HG02571 (cell line): ENCODE data around the gene ARL3.
A peak's percentile ranks its signal among the peaks of the same experiment; 100 is the strongest.
"Not testable (repeated sequence)": the region's sequence is repeated elsewhere in the genome, so short reads cannot be mapped to it uniquely, and the experiment has no call there.

Experiments used
- ATAC-seq: cut with Tn5 transposase; IDR thresholded peaks from one replicate; pipeline ENCODE4 v1.9.1; 2021; ENCODE audit warnings: mild to moderate bottlenecking, moderate library complexity; ENCODE audit not compliant: unreplicated experiment

Gene ARL3, protein sequence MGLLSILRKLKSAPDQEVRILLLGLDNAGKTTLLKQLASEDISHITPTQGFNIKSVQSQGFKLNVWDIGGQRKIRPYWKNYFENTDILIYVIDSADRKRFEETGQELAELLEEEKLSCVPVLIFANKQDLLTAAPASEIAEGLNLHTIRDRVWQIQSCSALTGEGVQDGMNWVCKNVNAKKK

DNA sequence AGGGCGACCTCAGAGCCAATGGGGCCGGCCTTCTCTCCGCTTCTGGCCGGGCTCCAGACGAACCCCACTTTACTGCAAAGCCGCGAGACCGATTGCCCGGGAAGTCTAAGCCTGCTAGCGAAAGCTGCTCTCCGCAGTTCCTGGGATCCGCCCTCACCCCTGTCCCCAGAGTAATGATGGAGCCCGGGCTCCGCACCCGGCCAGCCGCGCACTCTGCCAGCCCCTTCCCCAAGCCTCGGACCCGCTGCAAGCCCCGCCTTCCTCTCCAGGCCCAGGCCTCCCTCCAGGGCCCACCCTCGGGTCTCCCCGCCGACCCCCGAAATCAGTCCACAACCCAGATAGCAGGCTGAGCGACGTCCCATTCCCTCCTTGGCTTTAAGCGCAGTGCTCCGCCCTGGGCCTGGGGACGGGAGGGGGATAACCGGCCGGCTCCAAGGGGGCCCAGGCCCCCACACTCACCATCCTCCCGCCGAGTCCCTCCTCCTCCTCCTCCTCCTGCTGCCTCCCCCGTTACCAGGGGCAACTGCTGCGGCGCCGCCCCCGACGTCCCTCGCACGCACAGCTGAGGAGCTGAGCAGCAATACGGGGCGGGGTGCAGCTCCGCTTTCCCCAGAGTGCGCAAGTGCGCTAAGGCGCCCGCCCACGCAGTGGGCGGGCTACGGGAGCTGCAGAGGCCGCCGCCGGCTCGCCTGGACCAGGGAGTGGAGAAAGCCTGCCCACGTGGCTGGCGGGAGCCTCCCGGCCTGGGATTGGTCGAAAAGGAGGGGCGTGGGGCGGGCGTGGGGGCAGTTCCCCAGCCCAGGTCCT is at the start of gene ARL3:
TSS of gene ARL3 (minus strand) at position 584 of the 807 bp plus-strand sequence. CDS start at position 462, 122 bp downstream.
- peak; percentile 76 for ATAC-seq

DNA sequence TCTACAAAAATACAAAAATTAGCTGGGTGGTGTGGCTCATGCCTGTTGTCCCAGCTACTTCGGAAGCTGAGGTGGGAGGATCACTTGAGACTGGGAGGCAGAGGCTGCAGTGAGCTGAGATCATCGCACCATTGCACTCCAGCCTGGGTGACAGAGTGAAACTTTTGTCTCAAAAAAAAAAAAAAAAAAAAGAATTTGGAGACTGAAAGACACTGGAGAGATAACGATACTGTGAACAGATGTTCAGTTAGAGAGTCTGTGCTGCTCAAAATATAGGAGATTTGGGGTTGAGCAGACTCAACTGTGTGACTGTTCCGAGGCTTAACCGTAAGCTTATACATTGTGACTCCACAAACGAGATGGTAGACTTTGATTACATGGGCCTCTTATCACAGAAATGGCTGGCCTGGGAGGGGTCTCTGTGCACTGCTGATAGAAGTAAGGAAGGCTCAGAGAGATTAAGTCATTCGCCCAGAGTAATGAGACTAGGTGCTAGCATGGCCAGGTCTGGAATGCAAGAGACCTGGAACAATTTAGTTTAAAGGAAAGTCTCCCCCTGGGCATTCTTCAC is 48.9 kb upstream of the ARL3 start:
- ATAC-seq: no peak

DNA sequence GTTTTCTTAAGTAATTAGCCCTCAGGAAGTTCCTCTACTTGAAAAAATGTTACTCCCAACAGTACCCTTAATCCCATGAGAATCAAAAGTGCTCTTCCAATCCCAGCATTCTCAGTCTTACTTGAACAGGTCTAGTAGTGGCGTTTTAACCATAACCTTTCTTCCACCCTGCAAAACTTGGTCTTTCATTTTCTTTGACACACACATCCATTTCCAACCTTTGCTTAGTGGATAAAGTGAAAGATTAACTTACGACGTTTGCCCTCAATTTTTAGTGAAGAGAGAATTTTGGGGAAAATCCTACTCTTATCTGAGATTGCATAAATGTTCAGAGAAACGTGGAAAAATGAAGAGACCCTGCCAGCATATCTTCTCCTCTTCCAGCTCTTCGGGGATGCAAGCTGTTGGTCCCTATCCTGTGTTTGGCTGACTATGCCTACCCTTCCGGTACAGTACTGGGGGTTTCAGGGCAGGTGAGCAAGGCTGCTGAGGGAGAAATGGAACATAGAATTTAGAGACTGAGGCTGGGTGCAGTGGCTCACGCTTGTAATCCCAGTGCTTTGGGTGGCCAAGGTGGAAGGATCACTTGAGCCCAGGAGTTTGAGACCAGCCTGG is 48.3 kb upstream of the ARL3 start:
- ATAC-seq: no peak

DNA sequence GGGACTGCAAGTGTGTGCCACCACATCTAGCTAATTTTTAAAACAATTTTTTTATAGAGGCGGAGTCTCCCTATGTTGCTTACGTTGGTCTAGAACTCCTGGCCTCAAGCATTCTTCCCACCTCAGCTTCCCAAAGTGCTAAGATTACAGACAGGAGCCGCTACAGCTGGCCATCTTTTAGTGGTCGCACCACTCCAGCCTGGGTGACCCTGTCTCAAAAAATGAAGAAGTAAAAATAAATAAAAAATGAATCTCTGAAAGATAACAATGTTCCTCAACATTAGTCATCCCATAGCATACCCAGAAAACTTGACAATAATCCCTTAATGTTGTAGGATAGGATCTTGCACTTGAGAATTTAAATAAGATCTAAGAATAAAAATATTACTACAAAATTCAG is 47.8 kb upstream of the ARL3 start:
- no peak for ATAC-seq

DNA sequence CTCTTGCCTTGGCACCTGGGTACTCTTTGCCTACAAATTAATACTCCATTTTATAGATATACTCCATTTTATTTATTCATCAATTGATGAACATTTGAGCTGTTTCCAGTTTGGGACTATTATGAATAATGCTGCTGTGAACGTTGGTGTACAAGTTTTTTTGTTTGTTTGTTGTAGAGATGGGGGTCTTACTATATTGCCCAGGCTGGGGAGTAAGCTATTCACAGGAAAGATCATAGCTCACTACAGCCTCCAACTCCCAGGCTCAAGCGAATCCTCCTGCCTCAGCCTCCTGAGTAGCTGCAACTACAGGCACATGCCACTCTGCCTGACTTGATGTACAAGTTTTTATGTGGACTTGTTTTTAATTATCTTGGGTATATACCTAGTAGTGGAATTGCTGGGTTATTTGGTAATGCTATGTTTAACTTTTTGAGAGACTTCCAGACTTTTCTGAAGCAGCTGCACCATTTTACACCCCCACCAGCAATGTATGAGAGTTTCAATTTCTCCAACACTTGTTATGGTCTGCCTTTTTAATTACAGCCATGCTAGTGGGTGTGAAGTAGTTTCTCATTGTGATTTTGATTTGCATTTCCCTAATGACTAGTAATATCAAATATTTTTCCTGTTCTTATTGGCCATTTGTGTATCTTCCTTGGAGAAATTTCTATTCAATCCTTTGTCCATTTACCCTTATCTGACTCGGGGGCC is 45.5 kb upstream of the ARL3 start:
- no peak for ATAC-seq

DNA sequence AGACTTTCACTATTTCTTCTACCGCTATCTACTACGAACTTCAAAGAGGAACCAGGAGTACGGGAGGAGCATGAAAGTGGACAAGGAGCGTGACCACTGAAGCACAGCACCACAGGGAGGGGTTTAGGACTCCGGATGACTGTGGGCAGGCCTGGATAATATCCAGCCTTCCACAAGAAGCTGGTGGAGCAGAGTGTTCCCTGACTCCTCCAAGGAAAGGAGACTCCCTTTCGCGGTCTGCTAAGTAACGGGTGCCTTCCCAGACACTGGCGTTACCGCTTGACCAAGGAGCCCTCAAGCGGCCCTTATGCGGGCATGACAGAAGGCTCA is 44.7 kb upstream of the ARL3 start:
- not testable (repeated sequence) for ATAC-seq

DNA sequence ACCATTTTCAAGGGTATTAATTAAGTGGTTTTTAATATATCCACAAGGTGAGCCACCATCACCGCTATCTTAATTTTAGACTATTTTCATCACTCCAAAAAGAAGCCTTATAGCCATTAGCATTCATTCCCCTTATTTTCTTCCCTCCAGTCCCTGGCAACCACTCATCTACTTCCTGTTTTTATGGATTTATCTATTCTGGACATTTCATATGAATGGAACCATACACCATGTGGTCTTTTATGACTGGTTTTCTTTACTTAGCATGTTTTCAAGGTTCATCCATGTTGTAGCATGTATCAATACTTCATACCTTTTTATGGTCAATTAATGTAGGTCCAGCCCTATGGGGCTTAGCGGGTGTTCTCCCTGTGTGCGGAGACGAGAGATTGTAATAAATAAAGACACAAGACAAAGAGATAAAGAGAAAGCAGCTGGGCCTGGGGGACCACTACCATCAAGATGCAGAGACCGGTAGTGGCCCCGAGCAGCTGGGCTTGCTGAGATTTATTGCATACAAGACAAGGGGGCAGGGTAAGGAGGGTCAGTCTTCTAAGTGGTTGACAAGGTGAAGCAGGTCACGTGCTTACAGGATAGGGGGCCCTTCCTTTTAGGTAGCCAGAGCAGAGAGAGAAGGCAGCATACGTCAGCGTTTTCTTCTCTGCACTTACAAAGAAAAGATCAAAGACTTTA is 44.2 kb upstream of the ARL3 start:
- ATAC-seq: no peak

DNA sequence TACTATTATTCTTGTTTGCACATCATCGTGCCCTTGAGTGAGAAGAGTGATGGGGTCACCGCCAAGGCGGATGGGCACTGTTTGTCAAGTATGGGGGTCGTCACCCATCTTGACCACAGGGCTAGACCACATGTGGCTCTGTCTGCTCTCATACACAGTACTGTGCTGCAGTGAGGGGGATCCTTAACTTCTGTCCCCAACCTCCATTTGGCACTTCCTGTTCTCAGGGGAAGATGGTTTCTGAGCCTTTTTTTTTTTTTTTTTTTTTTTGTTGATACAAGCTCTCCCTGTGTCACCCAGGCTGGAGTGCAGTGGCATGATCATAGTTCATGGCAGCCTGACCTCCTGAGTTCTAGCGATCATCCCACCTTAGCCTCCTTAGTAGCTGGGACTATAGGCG is 43.1 kb upstream of the ARL3 start:
- no peak for ATAC-seq

DNA sequence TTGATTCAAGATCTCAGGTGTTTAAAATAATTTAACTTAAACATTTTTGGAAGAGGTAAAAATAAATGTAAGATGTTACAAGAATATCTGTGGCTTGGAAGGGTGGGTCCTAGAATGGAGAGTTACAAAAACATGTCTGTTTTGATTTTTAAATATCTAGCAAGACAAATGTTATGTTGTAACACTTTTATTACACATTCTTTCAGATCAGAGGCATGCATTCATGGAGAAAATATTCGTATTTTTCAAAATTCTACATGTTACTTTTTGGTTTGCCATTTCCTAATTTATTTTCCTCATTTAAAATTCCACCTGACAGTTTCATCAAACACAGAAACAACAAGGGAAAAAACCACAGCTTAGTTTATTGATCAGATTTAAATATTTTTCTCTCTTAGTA is 39.5 kb upstream of the ARL3 start:
- ATAC-seq: no peak

DNA sequence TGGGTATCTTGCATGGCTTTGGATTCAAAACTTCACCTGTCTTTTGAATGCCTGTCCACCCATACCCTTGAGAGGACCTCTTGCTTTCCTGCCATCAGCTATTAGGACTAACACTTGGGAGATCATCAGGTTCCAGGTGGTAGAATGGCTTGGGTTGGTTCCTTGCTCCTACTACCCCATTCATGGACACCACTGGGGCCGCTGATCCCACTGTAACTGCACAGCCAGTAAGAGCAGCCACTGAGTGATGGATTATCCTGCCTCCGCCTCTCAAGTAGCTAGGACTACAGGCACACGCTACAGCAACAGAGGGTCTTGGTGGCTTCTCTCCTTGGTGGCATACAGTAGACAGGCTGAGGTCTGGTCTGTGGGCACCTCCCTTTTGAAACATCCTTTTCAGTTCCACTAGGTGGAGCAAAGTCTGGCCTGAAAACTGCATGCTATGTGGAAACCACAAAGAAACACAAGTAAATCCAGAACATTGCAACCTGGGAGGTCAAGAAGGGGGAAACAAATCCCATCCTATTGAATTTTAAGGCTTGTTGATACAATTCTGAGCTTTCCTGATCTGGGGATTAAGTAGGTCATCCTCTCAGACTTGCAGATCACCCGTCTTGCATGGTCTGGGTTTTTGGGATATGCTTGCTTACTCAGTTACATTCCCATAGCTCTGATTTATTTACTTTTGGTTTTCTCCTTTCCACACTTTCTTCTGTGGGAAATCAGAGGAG is 38.9 kb upstream of the ARL3 start:
- no peak for ATAC-seq

DNA sequence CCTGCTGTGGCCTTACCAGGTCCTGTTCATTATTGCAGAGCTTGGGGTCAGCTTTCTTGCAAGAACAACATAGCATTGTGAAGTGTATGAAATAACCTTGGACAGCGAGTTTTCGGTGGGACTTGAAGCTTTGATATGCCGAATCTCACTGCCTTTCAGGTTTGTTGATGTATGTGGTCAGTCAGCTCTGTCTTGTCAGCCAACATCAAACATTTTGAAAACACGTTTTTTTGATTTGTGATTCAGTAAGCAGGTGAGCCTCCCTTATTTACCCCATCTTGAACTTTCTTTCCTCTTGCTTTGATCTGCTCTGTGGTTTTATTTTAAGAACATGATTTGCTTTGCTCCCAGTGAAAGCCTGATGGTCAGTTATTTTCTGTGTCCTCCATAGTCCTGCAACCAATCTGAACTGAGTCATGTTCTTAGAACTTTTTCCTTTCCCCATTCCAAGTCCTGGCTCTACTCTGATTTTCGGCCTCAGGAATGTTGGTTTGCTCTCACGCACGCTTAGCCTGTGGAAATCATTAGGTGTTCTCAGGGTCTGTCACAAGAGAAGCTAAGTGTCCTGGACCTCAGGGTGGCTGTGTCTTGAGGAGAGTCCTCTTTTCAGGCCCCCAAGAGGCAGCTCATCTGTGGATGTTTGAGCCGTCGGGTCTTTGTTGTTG is 38.2 kb upstream of the ARL3 start:
- ATAC-seq: no peak

DNA sequence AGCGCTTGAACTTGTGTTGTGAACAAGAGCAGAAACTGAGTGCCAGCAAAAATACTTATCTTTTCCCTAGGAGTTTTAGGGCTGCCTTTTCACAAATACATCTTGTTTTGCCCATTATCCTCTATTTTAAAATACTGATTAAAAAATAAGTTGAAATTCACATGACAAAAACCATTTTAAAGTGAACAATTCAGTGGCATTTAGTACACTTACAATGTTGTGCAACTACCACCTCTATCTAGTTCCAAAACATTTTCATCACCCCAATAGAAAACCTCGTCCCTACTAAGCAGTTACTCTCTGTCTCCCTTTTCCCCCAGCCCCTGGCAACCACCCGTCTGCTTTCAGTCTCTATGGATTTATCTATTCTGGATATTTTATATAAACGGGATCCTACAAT is 31.0 kb upstream of the ARL3 start:
- no peak for ATAC-seq

DNA sequence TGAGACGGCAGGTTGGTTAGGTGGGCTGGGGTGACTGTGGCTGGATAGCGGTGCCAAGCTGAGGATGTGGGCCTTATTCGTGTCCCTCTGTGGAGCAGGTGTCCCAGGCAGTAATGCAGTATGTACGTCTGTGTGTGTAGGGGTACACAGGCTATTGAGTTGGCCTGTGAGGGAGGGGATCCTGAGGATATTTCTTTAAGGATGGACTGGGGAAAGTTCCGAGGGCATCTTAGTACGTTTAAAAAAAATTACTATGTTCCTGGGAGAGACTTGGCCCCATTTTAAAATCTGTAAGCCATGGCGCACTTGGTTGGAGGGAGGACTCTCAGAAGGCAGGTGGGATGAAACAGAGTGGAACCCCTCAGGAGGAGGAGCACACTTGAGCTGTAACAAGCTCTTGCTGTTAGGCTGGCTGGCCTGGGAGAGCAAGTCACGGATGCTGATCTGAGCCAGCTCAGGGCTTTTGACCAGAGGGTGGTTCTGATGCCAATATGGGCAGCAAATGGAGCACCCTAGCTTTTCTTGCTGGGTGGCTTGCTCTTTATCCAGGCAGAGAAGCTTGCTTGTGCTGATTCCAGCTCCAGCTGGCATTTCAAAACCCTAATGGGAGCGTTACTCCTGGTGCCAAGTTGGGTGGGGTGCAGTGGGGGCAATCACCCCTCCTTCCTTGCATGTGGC is 30.3 kb upstream of the ARL3 start:
- ATAC-seq: no peak

DNA sequence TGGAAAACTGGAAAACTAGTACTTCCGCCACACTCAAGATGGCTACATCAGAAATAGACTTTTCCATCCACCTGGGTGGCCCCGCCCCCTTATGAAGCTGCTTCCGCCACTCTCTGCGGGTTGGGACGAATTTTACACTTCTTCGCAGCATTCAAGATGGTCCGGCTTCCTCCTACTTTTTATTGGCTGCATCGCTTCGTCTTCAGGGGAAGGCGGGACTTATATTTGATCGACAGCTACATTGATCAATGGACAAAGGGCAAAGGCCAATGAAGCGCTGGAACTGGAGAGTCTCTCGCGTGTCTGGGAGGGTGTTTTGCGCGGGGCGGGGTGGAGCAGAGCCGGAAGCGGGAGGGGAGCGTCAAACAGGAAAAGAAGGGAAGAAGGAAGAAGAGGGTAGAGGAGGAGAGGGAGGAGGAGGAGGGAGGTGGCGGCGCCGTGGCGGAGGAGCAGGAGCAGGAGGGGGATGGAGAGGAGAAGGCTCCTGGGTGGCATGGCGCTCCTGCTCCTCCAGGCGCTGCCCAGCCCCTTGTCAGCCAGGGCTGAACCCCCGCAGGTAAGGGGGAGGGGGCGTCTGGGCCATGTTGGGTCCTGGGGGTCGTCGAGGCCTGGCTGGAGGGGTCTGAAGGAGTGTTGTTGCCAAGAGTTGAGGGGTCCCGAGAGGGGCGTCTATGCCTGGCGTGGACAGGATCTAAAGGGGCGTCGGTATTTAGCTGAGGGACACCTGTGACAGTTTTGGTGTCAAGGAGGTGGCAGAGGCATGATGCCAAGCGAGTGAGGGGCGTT is 29.6 kb upstream of the ARL3 start, which contains the start of gene WBP1L:
TSS of gene WBP1L (plus strand) at position 361 of the 786 bp plus-strand sequence. CDS start at position 467, 106 bp downstream.
- peak; percentile 96 for ATAC-seq

DNA sequence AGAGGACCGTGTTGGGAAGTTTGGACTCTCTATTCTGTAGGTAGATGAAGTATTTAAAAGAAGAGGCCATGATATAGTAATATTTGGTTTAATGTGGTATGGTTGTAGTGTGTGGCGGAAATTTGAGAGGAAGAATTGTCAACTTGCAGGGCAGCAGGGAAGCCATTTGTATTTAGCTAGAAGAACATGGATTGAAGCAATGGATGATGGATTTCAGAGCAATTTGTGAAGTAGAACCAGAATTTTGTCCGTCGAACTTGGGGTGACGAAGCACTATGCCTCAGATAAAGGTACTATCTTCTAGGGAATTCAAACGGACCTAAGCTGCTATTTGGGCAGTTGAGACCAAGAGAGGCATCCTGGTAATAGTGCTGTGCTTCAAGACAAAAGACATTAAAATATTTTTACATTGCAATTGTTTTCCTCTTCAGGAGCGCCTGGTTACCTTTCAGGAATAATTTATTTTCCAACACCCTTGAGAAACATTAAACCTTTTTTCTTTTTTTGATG is 28.9 kb upstream of the ARL3 start:
- ATAC-seq: no peak

DNA sequence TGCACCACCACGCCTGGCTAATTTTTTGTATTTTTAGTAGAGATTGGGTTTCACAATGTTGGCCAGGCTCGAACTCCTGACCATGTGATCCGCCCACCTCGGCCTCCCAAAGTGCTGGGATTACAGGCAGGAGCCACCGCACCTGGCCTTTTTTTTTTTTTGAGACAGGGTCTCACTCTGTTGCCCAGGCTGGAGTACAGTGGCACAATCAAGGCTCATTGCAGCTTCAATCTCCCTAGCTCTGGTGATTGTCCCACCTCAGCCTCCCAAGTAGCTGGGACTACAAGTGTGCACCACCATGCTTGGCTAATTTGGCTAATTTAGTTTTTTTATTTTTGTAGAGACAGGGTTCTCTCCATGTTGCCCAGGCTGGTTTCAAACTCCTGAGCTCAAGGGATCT is 28.1 kb upstream of the ARL3 start:
- not testable (repeated sequence) for ATAC-seq

DNA sequence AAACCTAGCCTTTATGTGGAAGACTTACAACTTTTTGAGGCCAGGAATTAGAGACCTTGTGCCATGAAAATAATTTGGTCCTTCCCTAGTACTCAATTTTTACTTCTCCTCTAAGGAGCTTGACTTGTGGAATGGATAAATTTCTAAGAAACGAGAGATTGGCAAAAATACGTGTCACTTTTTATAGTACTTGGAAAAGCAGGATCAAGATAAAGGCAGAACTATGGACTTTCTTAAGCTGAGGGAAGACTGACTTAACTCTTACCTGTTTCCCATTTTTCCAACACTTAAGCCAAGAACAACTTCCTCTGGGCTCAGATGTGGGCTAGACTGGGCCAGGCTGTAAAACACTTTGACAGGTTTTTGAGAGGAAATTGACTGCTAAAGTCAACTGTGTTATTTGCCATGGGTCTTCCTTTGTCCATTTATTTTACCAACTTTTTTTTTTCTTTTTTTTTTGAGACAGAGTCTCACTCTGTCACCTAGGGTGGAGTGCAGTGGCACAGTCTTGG is 27.6 kb upstream of the ARL3 start:
- ATAC-seq: no peak

DNA sequence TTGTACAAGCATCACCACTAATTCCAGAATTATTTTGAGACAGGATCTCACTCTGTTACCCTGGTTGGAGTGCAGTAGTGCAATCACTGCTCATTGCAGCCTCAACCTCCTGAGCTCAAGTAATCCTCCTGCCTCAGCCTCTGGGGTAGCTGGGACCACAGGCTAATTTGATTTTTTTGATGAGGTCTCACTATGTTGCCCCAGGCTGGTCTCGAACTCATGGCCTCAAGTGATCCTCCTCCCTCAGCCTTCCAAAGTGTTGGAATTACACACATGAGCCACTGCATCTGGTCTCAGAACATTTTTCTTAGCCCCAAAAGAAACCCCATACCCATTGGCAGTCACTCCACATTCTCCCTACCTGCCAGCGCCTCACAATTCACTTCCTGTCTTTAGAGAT is 26.0 kb upstream of the ARL3 start:
- no peak for ATAC-seq
